Trophoblast cell (in vitro differentiated cells and primary cell): ENCODE results near the gene CBLL2. TPM values are rescaled to one million over a fixed set of nuclear protein-coding genes. Genes with fewer than 3 reads are reported as not detected.

Experiments used
- DNase-seq, 2 donors: peaks; one replicate each; pipeline ENCODE4 v3.0.0-alpha.2; 2016
- H2AFZ ChIP-seq: 2 replicates; pipeline ENCODE4 v1.6.1; 2013; ENCODE audit warnings: low read length, moderate library complexity, mild to moderate bottlenecking; ENCODE audit not compliant: insufficient read depth, poor library complexity
- H2AK5ac ChIP-seq: 2 replicates; pipeline ENCODE4 v1.6.1; 2013; ENCODE audit warnings: mild to moderate bottlenecking, low read length
- H2BK120ac ChIP-seq: 2 replicates; pipeline ENCODE4 v1.6.1; 2013; ENCODE audit warnings: low read length, mild to moderate bottlenecking, moderate library complexity; ENCODE audit not compliant: insufficient read depth, poor library complexity
- H2BK12ac ChIP-seq: 2 replicates; pipeline ENCODE4 v1.6.1; 2013; ENCODE audit warnings: mild to moderate bottlenecking, low read length, moderate library complexity
- H2BK5ac ChIP-seq: 2 replicates; pipeline ENCODE4 v1.6.1; 2013; ENCODE audit warnings: low read length, low read depth, moderate library complexity, mild to moderate bottlenecking; ENCODE audit not compliant: poor library complexity
- H3K14ac ChIP-seq: 2 replicates; pipeline ENCODE4 v1.6.1; 2013; ENCODE audit warnings: mild to moderate bottlenecking, low read length
- H3K18ac ChIP-seq: 2 replicates; pipeline ENCODE4 v1.6.1; 2013; ENCODE audit warnings: mild to moderate bottlenecking, low read length
- H3K23ac ChIP-seq: 2 replicates; pipeline ENCODE4 v1.6.1; 2013; ENCODE audit warnings: low read length
- H3K27ac ChIP-seq: 2 replicates; pipeline ENCODE4 v1.5.1; 2013; ENCODE audit warnings: low read depth, mild to moderate bottlenecking, inconsistent platforms, low read length, moderate library complexity
- H3K27me3 ChIP-seq: 2 replicates; pipeline ENCODE4 v1.6.1; 2013; ENCODE audit warnings: inconsistent platforms, mild to moderate bottlenecking, low read length, moderate library complexity; ENCODE audit not compliant: insufficient read depth
- H3K36me3 ChIP-seq, 2 experiments: 1 replicate in 1 of 2; 2 replicates in 1 of 2; pipeline ENCODE4 v1.6.1; 2013; ENCODE audit warnings: low read length in 2 of 2, mild to moderate bottlenecking in 2 of 2, moderate library complexity in 1 of 2; ENCODE audit not compliant: insufficient read depth in 2 of 2, control insufficient read depth in 1 of 2
- H3K4ac ChIP-seq: 2 replicates; pipeline ENCODE4 v1.6.1; 2013; ENCODE audit warnings: low read depth, mild to moderate bottlenecking, low read length, moderate library complexity
- H3K4me1 ChIP-seq, 2 experiments: 1 replicate in 1 of 2; 2 replicates in 1 of 2; pipeline ENCODE4 v1.6.1; 2013; ENCODE audit warnings: low read length in 2 of 2, mild to moderate bottlenecking in 2 of 2, moderate library complexity in 1 of 2; ENCODE audit not compliant: insufficient read depth in 2 of 2, control insufficient read depth in 1 of 2
- H3K4me2 ChIP-seq: 2 replicates; pipeline ENCODE4 v1.6.1; 2013; ENCODE audit warnings: inconsistent platforms, mild to moderate bottlenecking, low read length, moderate library complexity
- H3K4me3 ChIP-seq: 2 replicates; pipeline ENCODE4 v1.5.1; 2013; ENCODE audit warnings: mild to moderate bottlenecking, low read depth, low read length, inconsistent platforms
- H3K79me1 ChIP-seq: one replicate; pipeline ENCODE4 v1.6.1; 2013; ENCODE audit warnings: low read length
- H3K79me2 ChIP-seq: 2 replicates; pipeline ENCODE4 v1.6.1; 2013; ENCODE audit warnings: low read length, mild to moderate bottlenecking; ENCODE audit not compliant: control insufficient read depth, insufficient read depth, poor library complexity
- H3K9ac ChIP-seq: 2 replicates; pipeline ENCODE4 v1.6.1; 2013; ENCODE audit warnings: mild to moderate bottlenecking, low read length
- H3K9me3 ChIP-seq: 2 replicates; pipeline ENCODE4 v1.6.1; 2013; ENCODE audit warnings: low read depth, mild to moderate bottlenecking, control low read depth, inconsistent platforms, low read length; ENCODE audit not compliant: insufficient read depth
- H4K12ac ChIP-seq: 2 replicates; pipeline ENCODE4 v1.6.1; 2013; ENCODE audit warnings: low read depth, mild to moderate bottlenecking, low read length, moderate library complexity
- H4K8ac ChIP-seq: 2 replicates; pipeline ENCODE4 v1.6.1; 2013; ENCODE audit warnings: low read depth, mild to moderate bottlenecking, low read length, moderate library complexity
- H4K91ac ChIP-seq: one replicate; pipeline ENCODE4 v1.6.1; 2013; ENCODE audit warnings: low read depth, mild to moderate bottlenecking, low read length, moderate library complexity
- WGBS: extraction: QIAGEN DNeasy Blood & Tissue Kit; methylation state at CpG from one replicate; pipeline ENCODE4 v1.1.7; 2013; ENCODE audit warnings: missing lambda C conversion rate; ENCODE audit not compliant: insufficient read length, insufficient coverage; ENCODE audit errors: extremely low coverage; 5-methylcytosine and 5-hydroxymethylcytosine counted together
- polyA plus RNA-seq: library from polyadenylated mRNA; stranded (reverse); fragments of 200-250 nt; gene quantifications from 2 replicates; pipeline ENCODE4 v1.2.3, GENCODE V29; 2013

The CBLL2 gene
- polyA plus RNA-seq = not detected in 2 replicates

DNA sequence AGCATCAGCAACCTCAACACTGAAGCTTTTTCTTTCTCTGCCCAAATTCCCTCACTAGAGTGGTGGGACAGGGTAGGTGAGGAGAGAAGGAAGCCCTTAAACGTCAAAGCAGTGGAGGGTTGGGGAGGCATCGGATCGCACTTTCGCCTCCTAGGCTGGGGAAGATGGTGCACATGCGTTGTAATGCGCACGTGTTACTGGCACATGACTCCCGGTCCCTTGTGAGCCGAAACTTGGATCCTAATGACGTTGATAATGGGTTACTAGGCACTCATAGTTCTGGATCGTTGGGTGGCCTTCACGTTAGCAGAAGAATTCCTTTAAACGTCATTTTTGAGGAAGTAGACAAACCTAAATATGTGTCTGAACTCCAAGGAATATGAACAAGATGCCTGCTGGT lies at the start of gene CBLL2:
Gene CBLL2, plus strand, starts transcription at position 301 of the 400 bp plus-strand sequence. Its CDS starts 79 bp downstream, at position 380.
- DNase-seq = no peak
- Histone ChIP-seq H3K27ac (no peak within 1 kb of the TSS), H3K36me3 (no peaks in the 10 kb centered on the region), H3K4me1 (no peaks in the 10 kb centered on the region), H3K27me3 (no peaks in the 10 kb centered on the region), H2BK12ac (no peak within 1 kb of the TSS), H4K12ac (no peak within 1 kb of the TSS), H3K14ac (no peak within 1 kb of the TSS), H2AK5ac (no peak within 1 kb of the TSS), H2BK120ac (no peak within 1 kb of the TSS), H3K4me2 (no peak within 1 kb of the TSS), H3K4ac (no peak within 1 kb of the TSS), H3K23ac (no peak within 1 kb of the TSS), H2BK5ac (no peak within 1 kb of the TSS), H4K91ac (no peak within 1 kb of the TSS), H3K4me3 (no peak within 1 kb of the TSS), H4K8ac (no peak within 1 kb of the TSS), H3K18ac (no peak within 1 kb of the TSS), H3K9ac (no peak within 1 kb of the TSS), H3K9me3 (no peaks in the 10 kb centered on the region), H3K79me1 (no peaks in the 10 kb centered on the region), H2AFZ (no peak within 1 kb of the TSS), H3K79me2 (no peaks in the 10 kb centered on the region)
- no CpG with 5 or more reads among the region's 13 CpGs for WGBS

DNA sequence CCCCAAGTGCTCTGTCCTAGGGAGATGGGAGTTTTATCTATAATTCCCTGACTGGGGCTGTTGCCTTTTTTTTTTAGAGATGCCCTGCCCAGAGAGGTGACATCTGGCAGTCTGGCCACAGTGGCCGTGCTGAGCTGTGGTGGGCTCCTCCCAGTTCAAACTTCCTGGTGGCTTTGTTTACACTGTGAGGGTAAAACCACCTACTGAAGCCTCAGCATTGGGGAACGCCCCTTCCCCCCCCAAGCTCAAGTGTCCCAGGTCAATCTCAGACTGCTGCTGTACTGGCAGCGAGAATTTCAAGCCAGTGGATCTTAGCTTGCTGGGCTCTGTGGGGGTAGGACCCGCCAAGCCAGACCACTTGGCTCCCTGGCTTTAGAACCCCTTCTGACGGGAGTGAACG lies 38.3 kb upstream of the CBLL2 start:
- H3K18ac ChIP-seq = no peak overlapping the region
- H3K79me1 ChIP-seq = no peaks in the 10 kb centered on the region
- no peak overlapping the region for H3K23ac ChIP-seq
- no peak overlapping the region for H2BK12ac ChIP-seq
- H2AFZ ChIP-seq = no peak overlapping the region
- H4K8ac ChIP-seq = no peak overlapping the region
- H3K4me2 ChIP-seq = no peak overlapping the region
- DNase-seq = no peak
- no CpG with 5 or more reads among the region's 6 CpGs for WGBS
- no peak overlapping the region for H3K14ac ChIP-seq
- no peak overlapping the region for H3K27ac ChIP-seq
- no peak overlapping the region for H2AK5ac ChIP-seq
- no peaks in the 10 kb centered on the region for H3K36me3 ChIP-seq
- H3K4me1 ChIP-seq = no peaks in the 10 kb centered on the region
- H3K27me3 ChIP-seq = no peaks in the 10 kb centered on the region
- H3K9me3 ChIP-seq = no peaks in the 10 kb centered on the region
- no peak overlapping the region for H2BK120ac ChIP-seq
- no peak overlapping the region for H3K9ac ChIP-seq
- no peak overlapping the region for H4K12ac ChIP-seq
- H2BK5ac ChIP-seq = no peak overlapping the region
- H3K4me3 ChIP-seq = no peak overlapping the region
- H3K4ac ChIP-seq = no peak overlapping the region
- H3K79me2 ChIP-seq = no peaks in the 10 kb centered on the region
- H4K91ac ChIP-seq = no peak overlapping the region

DNA sequence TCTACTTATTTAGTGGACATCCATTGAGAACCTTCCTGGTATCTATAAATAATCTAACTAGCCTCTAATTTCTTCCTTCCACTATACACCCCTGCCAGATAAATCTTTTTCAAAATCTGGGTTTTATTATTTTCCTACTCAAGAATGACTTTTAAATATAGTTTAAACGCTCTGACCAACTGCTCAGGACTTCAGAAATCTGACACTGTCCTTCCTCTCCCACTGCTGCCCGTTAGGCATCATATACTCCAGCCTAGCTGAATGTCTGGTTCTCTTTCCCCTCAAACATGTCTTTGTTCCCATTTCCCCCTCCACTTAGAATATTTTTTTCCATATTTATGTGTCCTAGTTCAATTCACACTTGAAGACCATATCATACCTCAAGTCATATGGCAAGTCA lies 35.2 kb upstream of the CBLL2 start:
- no peak for DNase-seq
- Histone ChIP-seq H3K18ac (no peak overlapping the region), H2BK12ac (no peak overlapping the region), H3K14ac (no peak overlapping the region), H2AFZ (no peak overlapping the region), H3K79me2 (no peaks in the 10 kb centered on the region), H2BK120ac (no peak overlapping the region), H3K36me3 (no peaks in the 10 kb centered on the region), H3K79me1 (no peaks in the 10 kb centered on the region), H2BK5ac (no peak overlapping the region), H3K27me3 (no peaks in the 10 kb centered on the region), H4K91ac (no peak overlapping the region), H3K9me3 (no peaks in the 10 kb centered on the region), H3K27ac (no peak overlapping the region), H4K8ac (no peak overlapping the region), H3K4me2 (no peak overlapping the region), H3K23ac (no peak overlapping the region), H3K4ac (no peak overlapping the region), H3K4me3 (no peak overlapping the region), H3K9ac (no peak overlapping the region), H3K4me1 (no peaks in the 10 kb centered on the region), H2AK5ac (no peak overlapping the region), H4K12ac (no peak overlapping the region)
- no CpG with 5 or more reads among the region's 2 CpGs for WGBS

DNA sequence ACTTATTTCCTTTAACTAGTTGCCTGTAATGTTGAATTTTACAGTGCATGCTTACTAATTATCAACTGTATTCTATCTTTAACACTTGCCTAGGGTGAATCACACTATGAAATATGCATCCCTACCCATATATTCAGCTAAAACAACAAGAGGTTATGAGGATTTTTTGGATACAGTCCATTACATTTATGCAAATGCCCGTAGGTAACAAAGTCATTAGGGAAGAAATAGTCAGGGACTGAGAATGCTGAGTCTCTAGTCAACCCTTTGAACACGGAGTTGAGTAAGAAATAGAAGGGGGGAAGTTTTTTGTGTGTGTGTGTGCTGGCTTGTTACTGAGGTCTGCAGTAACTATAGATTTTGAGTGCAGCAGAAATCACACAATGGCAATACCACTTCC lies 26.1 kb upstream of the CBLL2 start:
- Histone ChIP-seq H4K8ac (no peak overlapping the region), H2BK12ac (no peak overlapping the region), H3K14ac (no peak overlapping the region), H3K9ac (no peak overlapping the region), H3K79me2 (no peaks in the 10 kb centered on the region), H3K4me1 (no peaks in the 10 kb centered on the region), H3K4me2 (no peak overlapping the region), H3K9me3 (no peaks in the 10 kb centered on the region), H4K12ac (no peak overlapping the region), H2BK120ac (no peak overlapping the region), H3K36me3 (peaks cover 0 to 1% of the 10 kb centered on the region in 2 experiments), H3K4ac (no peak overlapping the region), H2AK5ac (no peak overlapping the region), H3K27ac (no peak overlapping the region), H2BK5ac (no peak overlapping the region), H3K23ac (no peak overlapping the region), H3K18ac (no peak overlapping the region), H3K27me3 (no peaks in the 10 kb centered on the region), H3K4me3 (no peak overlapping the region), H4K91ac (no peak overlapping the region), H3K79me1 (no peaks in the 10 kb centered on the region), H2AFZ (no peak overlapping the region)
- DNase-seq = peak; percentile 36 to 85
- no CpG with 5 or more reads among the region's 2 CpGs for WGBS
